GM23248 (cell line): ENCODE data around the gene SDK2.

Experiments used
- EZH2 ChIP-seq: fragments of 200-600 bp; sonication (generic); IDR thresholded peaks from 2 replicates; pipeline ENCODE4 v1.6.1; 2018; ENCODE audit warnings: antibody characterized with exemption, mild to moderate bottlenecking; ENCODE audit not compliant: insufficient read depth, poor library complexity, severe bottlenecking
- EZH2phosphoT487 ChIP-seq: fragments of 200-600 bp; sonication (generic); IDR thresholded peaks from 2 replicates; pipeline ENCODE4 v1.6.1; 2018; ENCODE audit warnings: antibody characterized with exemption, moderate library complexity, mild to moderate bottlenecking, low read depth; ENCODE audit not compliant: insufficient read depth

- TF ChIP-seq EZH2phosphoT487 (no peak), EZH2 (no peak)
Measured at GRCh38 chr17:73290399-73291259, 353.6 kb downstream of the SDK2 start.
